ENCODE results near the gene DCTD.

The DCTD gene

DNA sequence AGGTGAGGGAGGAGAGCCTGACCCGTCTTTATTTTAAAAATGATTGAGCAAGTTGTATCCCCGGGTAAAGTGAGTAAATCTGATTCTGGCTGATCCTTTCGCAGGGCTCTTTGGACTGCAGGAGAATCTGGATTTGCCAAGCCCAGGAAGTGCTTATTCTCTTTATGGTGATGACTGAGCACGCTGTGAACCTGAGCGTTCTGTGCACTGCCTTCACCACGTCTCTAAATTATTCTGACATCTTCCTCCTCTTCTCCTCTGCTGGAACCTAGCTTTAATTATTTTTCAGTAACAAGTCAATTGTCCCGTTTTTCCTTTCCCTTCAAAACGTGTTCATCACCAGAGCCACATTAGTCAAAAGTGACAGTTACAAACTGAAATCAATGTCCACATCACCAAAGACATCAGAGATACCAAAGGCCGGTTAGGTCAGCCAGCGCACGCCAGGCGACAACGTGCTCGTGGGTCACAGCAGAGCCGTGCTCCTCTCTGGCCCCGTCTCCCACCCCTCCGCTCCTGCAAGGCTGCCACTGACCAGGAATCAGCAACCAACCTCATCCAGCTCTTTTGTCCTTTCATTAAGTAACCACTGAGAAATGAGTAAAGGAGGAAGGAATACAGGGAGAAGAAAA is 74.3 kb downstream of the DCTD start:
- H3K27me3 ChIP-seq (replicated peaks): no peaks in the 10 kb centered on the region
- no peak for DNase-seq
- in situ Hi-C loops (cut with HindIII; ENCODE audit: low pct_ligation_motif_present, low sequenced_read_pairs): no loop called here
- TF ChIP-seq, protein P1, sequence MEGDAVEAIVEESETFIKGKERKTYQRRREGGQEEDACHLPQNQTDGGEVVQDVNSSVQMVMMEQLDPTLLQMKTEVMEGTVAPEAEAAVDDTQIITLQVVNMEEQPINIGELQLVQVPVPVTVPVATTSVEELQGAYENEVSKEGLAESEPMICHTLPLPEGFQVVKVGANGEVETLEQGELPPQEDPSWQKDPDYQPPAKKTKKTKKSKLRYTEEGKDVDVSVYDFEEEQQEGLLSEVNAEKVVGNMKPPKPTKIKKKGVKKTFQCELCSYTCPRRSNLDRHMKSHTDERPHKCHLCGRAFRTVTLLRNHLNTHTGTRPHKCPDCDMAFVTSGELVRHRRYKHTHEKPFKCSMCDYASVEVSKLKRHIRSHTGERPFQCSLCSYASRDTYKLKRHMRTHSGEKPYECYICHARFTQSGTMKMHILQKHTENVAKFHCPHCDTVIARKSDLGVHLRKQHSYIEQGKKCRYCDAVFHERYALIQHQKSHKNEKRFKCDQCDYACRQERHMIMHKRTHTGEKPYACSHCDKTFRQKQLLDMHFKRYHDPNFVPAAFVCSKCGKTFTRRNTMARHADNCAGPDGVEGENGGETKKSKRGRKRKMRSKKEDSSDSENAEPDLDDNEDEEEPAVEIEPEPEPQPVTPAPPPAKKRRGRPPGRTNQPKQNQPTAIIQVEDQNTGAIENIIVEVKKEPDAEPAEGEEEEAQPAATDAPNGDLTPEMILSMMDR (IDR thresholded peaks at IDR 0.05; ENCODE audit: low read depth, low read length, missing control alignments): no peak
- no peaks in the 10 kb centered on the region for H3K36me3 ChIP-seq (replicated peaks)
- H3K4me3 ChIP-seq (ENCODE audit: low read depth, low read length): no peak overlapping the region
- H3K27ac ChIP-seq: no peak overlapping the region

DNA sequence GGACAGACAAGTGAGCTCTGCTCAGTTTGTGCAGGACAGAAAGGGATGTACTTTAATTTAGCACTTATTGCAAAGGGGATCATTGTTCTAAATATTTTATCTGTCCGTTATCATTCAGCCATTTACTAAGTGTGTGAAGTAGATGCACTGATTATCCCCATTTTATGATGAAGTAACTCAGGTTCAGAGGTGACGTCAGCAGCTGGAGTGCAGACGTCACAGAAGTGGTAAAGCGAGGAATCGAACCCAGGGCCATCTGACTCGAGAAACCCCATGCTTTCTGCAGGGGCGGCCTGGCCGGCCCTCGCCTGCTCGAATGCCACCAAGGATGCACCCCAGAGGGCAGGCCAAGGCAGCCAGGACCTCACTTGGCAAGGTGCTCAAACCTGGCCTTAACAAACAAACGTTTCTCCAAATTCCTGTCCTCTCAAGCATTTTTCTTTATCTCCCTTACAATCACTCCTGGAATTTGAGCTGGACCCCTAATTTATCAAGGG is 75.0 kb downstream of the DCTD start:
- no peak overlapping the region for H3K27ac ChIP-seq
- no peaks in the 10 kb centered on the region for H3K27me3 ChIP-seq (replicated peaks)
- H3K36me3 ChIP-seq (replicated peaks): no peaks in the 10 kb centered on the region
- TF ChIP-seq, protein P1 (IDR thresholded peaks at IDR 0.05; ENCODE audit: low read depth, low read length, missing control alignments): no peak
- in situ Hi-C loops (cut with HindIII; ENCODE audit: low pct_ligation_motif_present, low sequenced_read_pairs): no loop called here
- no peak for DNase-seq
- no peak overlapping the region for H3K4me3 ChIP-seq (ENCODE audit: low read depth, low read length)

DNA sequence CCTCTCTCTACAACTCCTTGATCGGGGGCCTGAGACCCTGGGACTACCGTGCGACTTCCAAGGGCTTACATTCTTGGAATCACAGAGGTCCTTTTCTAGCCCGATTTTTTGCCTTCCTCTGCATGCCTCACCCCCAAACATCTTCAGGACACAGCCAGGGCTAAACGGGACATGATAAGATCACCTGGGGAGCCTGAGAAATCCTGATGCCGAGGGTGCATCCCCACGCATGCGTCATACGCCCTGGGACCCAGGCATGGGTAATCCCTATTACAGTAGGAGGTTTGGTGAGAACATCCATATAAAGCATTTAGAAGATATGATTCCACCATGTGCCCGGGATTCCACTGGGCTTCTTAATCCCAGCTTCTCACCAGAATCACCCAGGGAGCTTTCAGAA is 77.1 kb downstream of the DCTD start:
- Histone ChIP-seq H3K27me3 (replicated peaks) (no peaks in the 10 kb centered on the region), H3K4me3 (ENCODE audit: low read depth, low read length) (no peak overlapping the region), H3K27ac (no peak overlapping the region), H3K36me3 (replicated peaks) (no peaks in the 10 kb centered on the region)
- DNase-seq: no peak
- in situ Hi-C loops (cut with HindIII; ENCODE audit: low pct_ligation_motif_present, low sequenced_read_pairs): no loop called here
- TF ChIP-seq, protein P1 (IDR thresholded peaks at IDR 0.05; ENCODE audit: low read depth, low read length, missing control alignments): no peak
